GM23338 (cell line): ENCODE results near the gene MYO9A. TPM values are rescaled to one million over a fixed set of nuclear protein-coding genes. Genes with fewer than 3 reads are reported as not detected.

Source experiments
- ATAC-seq: fragments of 200-7000 bp; cut with Tn5 transposase; 3 replicates; pipeline ENCODE4 v1.9.1; 2020
- DNase-seq: peaks from one replicate; pipeline ENCODE4 v3.0.0-alpha.2; 2015; ENCODE audit warnings: low spot score
- H2AFZ ChIP-seq: fragments of 200-600 bp; sonication (generic); 2 replicates; pipeline ENCODE4 v1.8.0; 2016; ENCODE audit warnings: antibody characterized with exemption, mild to moderate bottlenecking, moderate library complexity
- H3F3A ChIP-seq: fragments of 200-600 bp; sonication (generic); replicated peaks from 2 replicates; pipeline ENCODE4 v1.8.0; 2017; ENCODE audit warnings: antibody characterized with exemption, mixed run types, low read depth
- H3K27ac ChIP-seq: fragments of 200-600 bp; sonication (generic); 2 replicates; pipeline ENCODE4 v1.6.1; 2016; ENCODE audit warnings: low read depth
- H3K27me3 ChIP-seq: fragments of 200-600 bp; sonication (generic); 2 replicates; pipeline ENCODE4 v1.8.0; 2016; ENCODE audit warnings: mild to moderate bottlenecking, mixed run types, moderate library complexity; ENCODE audit not compliant: insufficient read depth
- H3K36me3 ChIP-seq: fragments of 200-600 bp; sonication (generic); 2 replicates; pipeline ENCODE4 v1.8.0; 2016; ENCODE audit warnings: mild to moderate bottlenecking; ENCODE audit not compliant: insufficient read depth
- H3K4me1 ChIP-seq: fragments of 200-600 bp; sonication (generic); 2 replicates; pipeline ENCODE4 v1.8.0; 2016; ENCODE audit warnings: mild to moderate bottlenecking, moderate library complexity; ENCODE audit not compliant: insufficient read depth
- H3K4me2 ChIP-seq: fragments of 200-600 bp; sonication (generic); 2 replicates; pipeline ENCODE4 v1.7.1; 2017; ENCODE audit warnings: mixed run types
- H3K4me3 ChIP-seq: fragments of 200-600 bp; sonication (generic); 2 replicates; pipeline ENCODE4 v1.6.1; 2016; ENCODE audit warnings: mixed run types
- H3K79me2 ChIP-seq: fragments of 200-600 bp; sonication (generic); replicated peaks from 2 replicates; pipeline ENCODE4 v1.8.0; 2017; ENCODE audit warnings: mild to moderate bottlenecking; ENCODE audit not compliant: insufficient read depth
- H3K9me2 ChIP-seq: fragments of 200-600 bp; sonication (generic); 2 replicates; pipeline ENCODE4 v1.8.0; 2017; ENCODE audit not compliant: insufficient read depth
- H4K20me1 ChIP-seq: fragments of 200-600 bp; sonication (generic); replicated peaks from 2 replicates; pipeline ENCODE4 v1.8.0; 2017; ENCODE audit warnings: mild to moderate bottlenecking; ENCODE audit not compliant: insufficient read depth
- H3K27ac Mint-ChIP-seq: 2 replicates; pipeline ENCODE4 v1.8.0; 2020; ENCODE audit warnings: inconsistent platforms, mild to moderate bottlenecking, moderate library complexity, mixed read lengths
- H3K27me3 Mint-ChIP-seq: 3 replicates; pipeline ENCODE4 v1.8.0; 2022; ENCODE audit warnings: low read depth, mild to moderate bottlenecking, moderate library complexity, mixed read lengths, inconsistent platforms; ENCODE audit not compliant: insufficient read depth, poor library complexity
- H3K36me3 Mint-ChIP-seq: 3 replicates; pipeline ENCODE4 v1.8.0; 2021; ENCODE audit warnings: low read depth, mild to moderate bottlenecking, inconsistent platforms, moderate library complexity, mixed read lengths
- H3K4me1 Mint-ChIP-seq: 3 replicates; pipeline ENCODE4 v1.8.0; 2020; ENCODE audit warnings: mild to moderate bottlenecking, inconsistent platforms, mixed read lengths
- H3K4me3 Mint-ChIP-seq: 3 replicates; pipeline ENCODE4 v1.8.0; 2021; ENCODE audit warnings: moderate library complexity, mild to moderate bottlenecking, inconsistent platforms, mixed read lengths
- H3K9me3 Mint-ChIP-seq: 3 replicates; pipeline ENCODE4 v1.8.0; 2020; ENCODE audit warnings: moderate library complexity, mild to moderate bottlenecking, inconsistent platforms, mixed read lengths
- CREB1 ChIP-seq: fragments of 250-450 bp; sonication (Bioruptor Pico); IDR thresholded peaks from 2 replicates; pipeline ENCODE4 v1.5.0; 2020; ENCODE audit warnings: low read depth, mild to moderate bottlenecking, moderate library complexity
- CTCF ChIP-seq, 2 experiments: fragments of 200-600 bp in 1 of 2; sonication (generic) in 1 of 2; conservative IDR thresholded peaks; 2 replicates each; pipeline versions ENCODE4 v1.5.1 to v1.6.1; 2016 to 2017; ENCODE audit warnings: antibody characterized with exemption in 2 of 2, low read depth in 2 of 2, mild to moderate bottlenecking in 2 of 2, moderate library complexity in 1 of 2
- ETS1 ChIP-seq: IDR thresholded peaks from 2 replicates; pipeline ENCODE4 v1.6.1; 2016; ENCODE audit warnings: antibody characterized with exemption
- EZH2 ChIP-seq: fragments of 200-600 bp; sonication (generic); IDR thresholded peaks from one replicate; pipeline ENCODE4 v1.8.0; 2017; ENCODE audit warnings: antibody characterized with exemption, mild to moderate bottlenecking, low read depth; ENCODE audit not compliant: unreplicated experiment
- EZH2phosphoT487 ChIP-seq: fragments of 200-600 bp; sonication (generic); IDR thresholded peaks from one replicate; pipeline ENCODE4 v1.8.1; 2018; ENCODE audit warnings: antibody characterized with exemption; ENCODE audit not compliant: unreplicated experiment
- JUNB ChIP-seq: IDR thresholded peaks from one replicate; pipeline ENCODE4 v1.6.1; 2016; ENCODE audit warnings: antibody characterized with exemption; ENCODE audit not compliant: unreplicated experiment
- NANOG ChIP-seq: IDR thresholded peaks from 2 replicates; pipeline ENCODE4 v1.6.1; 2016; ENCODE audit warnings: antibody characterized with exemption, borderline replicate concordance
- POLR2AphosphoS5 ChIP-seq: IDR thresholded peaks from 2 replicates; pipeline ENCODE4 v1.6.1; 2016; ENCODE audit warnings: antibody characterized with exemption, low read depth
- REST ChIP-seq: IDR thresholded peaks from one replicate; pipeline ENCODE4 v1.6.1; 2018; ENCODE audit warnings: antibody characterized with exemption; ENCODE audit not compliant: unreplicated experiment
- STAT1 ChIP-seq: IDR thresholded peaks from one replicate; pipeline ENCODE4 v1.6.1; 2016; ENCODE audit warnings: antibody characterized with exemption; ENCODE audit not compliant: unreplicated experiment
- ZNF114 ChIP-seq: fragments of 250-450 bp; sonication (Bioruptor Pico); IDR thresholded peaks from 2 replicates; pipeline ENCODE4 v1.5.0; 2020; ENCODE audit warnings: mild to moderate bottlenecking, moderate library complexity
- ZNF331 ChIP-seq: fragments of 250-450 bp; sonication (Bioruptor Pico); IDR thresholded peaks from 2 replicates; pipeline ENCODE4 v1.5.0; 2020; ENCODE audit warnings: low read depth, mild to moderate bottlenecking, moderate library complexity
- ZNF462 ChIP-seq: fragments of 250-450 bp; sonication (Bioruptor Pico); IDR thresholded peaks from 2 replicates; pipeline ENCODE4 v1.5.0; 2020; ENCODE audit warnings: mild to moderate bottlenecking, moderate library complexity
- polyA plus RNA-seq: library from polyadenylated mRNA; unstranded; fragments of >200 nt; fragmentation: Nextera tagmentation; extraction: Ambion mirVana; gene quantifications from 2 replicates; pipeline ENCODE4 v1.2.1, GENCODE V29; 2016
- total RNA-seq: library from RNA; depleted of rRNA; stranded (reverse); fragments of >200 nt; shearing (Covaris generic); gene quantifications from 2 replicates; pipeline ENCODE4 v1.2.3, GENCODE V29; 2014

The MYO9A gene
- total and polyA plus RNA-seq, 2 experiments from 2014 or later: 11.6 to 32.8 TPM

- no peaks in the 10 kb centered on the region for H3F3A ChIP-seq
- Mint-ChIP-seq H3K27ac (no peak overlapping the region), H3K36me3 (no peaks in the 10 kb centered on the region), H3K4me1 (no peaks in the 10 kb centered on the region), H3K9me3 (no peaks in the 10 kb centered on the region), H3K4me3 (no peak overlapping the region), H3K27me3 (no peaks in the 10 kb centered on the region)
- H3K27me3 ChIP-seq: no peaks in the 10 kb centered on the region
- no peak overlapping the region for H2AFZ ChIP-seq
- no peak overlapping the region for H3K4me3 ChIP-seq
- no peaks in the 10 kb centered on the region for H3K36me3 ChIP-seq
- H3K4me1 ChIP-seq: no peaks in the 10 kb centered on the region
- no peak overlapping the region for H3K4me2 ChIP-seq
- no peaks in the 10 kb centered on the region for H4K20me1 ChIP-seq
- no peaks in the 10 kb centered on the region for H3K79me2 ChIP-seq
- no peak overlapping the region for H3K27ac ChIP-seq
- no peaks in the 10 kb centered on the region for H3K9me2 ChIP-seq
- TF ChIP-seq STAT1 (no peak), ZNF114 (no peak), ZNF331 (CRISPR knock-in tag) (no peak), ETS1 (no peak), CTCF (conservative IDR thresholded peaks at IDR 0.05; ENCODE audit: low read depth in 2 of 2) (no peak), ZNF462 (no peak), EZH2 (no peak), NANOG (no peak), POLR2AphosphoS5 (no peak), REST (no peak), JUNB (no peak), EZH2phosphoT487 (no peak), CREB1 (no peak)
- no peak for DNase-seq
- ATAC-seq: no peak
Measured at GRCh38 chr15:72005483-72005882, 112.5 kb downstream of the MYO9A start.
